ENCODE data around the gene CNIH2.

- TF ChIP-seq CTCF (IDR thresholded peaks at IDR 0.05) (no peak), POLR2A (IDR thresholded peaks at IDR 0.05) (no peak), EP300 (IDR thresholded peaks at IDR 0.05) (no peak)
Measured at GRCh38 chr11:66277471-66278362, at the start of gene CNIH2.
